T-cell (primary cell): ENCODE data around the gene TMPRSS11A. TPM values are rescaled to one million over a fixed set of nuclear protein-coding genes. Genes with fewer than 3 reads are reported as not detected.

Source experiments
- ATAC-seq, 4 experiments: fragments of 200-7000 bp in 3 of 4; fragments of 150-1000 bp in 1 of 4; cut with Tn5 transposase; replicated peaks in 1 of 4; 1 replicate in 3 of 4; 2 replicates in 1 of 4; pipeline ENCODE4 v1.10.0; 2021; ENCODE audit warnings: moderate library complexity in 3 of 4, mild to moderate bottlenecking in 2 of 4, moderate number of reproducible peaks in 1 of 4
- CTCF ChIA-PET, 2 donors: fragments of 300-600 bp; sonication (Branson Sonifier 250); formaldehyde crosslinking; loops; one replicate each; lab custom pipeline; 2022; ENCODE audit warnings: antibody characterized with exemption in 2 of 2; lab: Charles Lee
- POLR2A ChIA-PET, 2 donors: fragments of 300-600 bp; sonication (Branson Sonifier 250); formaldehyde crosslinking; loops; one replicate each; lab custom pipeline; 2022; ENCODE audit warnings: antibody characterized with exemption in 2 of 2; lab: Charles Lee
- DNase-seq, 35 experiments: peaks; one replicate each; pipeline versions ENCODE4 v3.0.0 to v3.0.0-alpha.2; 2013 to 2023
- H3K27ac ChIP-seq: one replicate; pipeline ENCODE4 v1.5.1; 2013; ENCODE audit warnings: low read length
- H3K27me3 ChIP-seq, 2 experiments: replicated peaks in 1 of 2; 1 replicate in 1 of 2; 2 replicates in 1 of 2; pipeline versions ENCODE4 v1.6.1 to v1.7.0; 2013; ENCODE audit warnings: low read length in 1 of 2, mixed read lengths in 1 of 2; ENCODE audit not compliant: control insufficient read depth in 2 of 2, insufficient read depth in 2 of 2; ENCODE audit errors: extremely low read depth in 1 of 2
- H3K36me3 ChIP-seq, 2 donors: 1 replicate in 1 of 2; 2 replicates in 1 of 2; pipeline versions ENCODE4 v1.6.1 to v1.7.0; 2013; ENCODE audit warnings: low read length in 1 of 2; ENCODE audit not compliant: control insufficient read depth in 2 of 2, insufficient read depth in 1 of 2; ENCODE audit errors: extremely low read depth in 1 of 2
- H3K4me1 ChIP-seq, 2 experiments: 1 replicate in 1 of 2; 2 replicates in 1 of 2; pipeline versions ENCODE4 v1.6.1 to v1.7.0; 2013; ENCODE audit warnings: low read length in 2 of 2, mixed read lengths in 1 of 2; ENCODE audit not compliant: insufficient read depth in 2 of 2, control insufficient read depth in 1 of 2; ENCODE audit errors: extremely low read depth in 1 of 2
- H3K4me3 ChIP-seq, 2 donors: 1 replicate in 1 of 2; 2 replicates in 1 of 2; pipeline versions ENCODE4 v1.5.1 to v1.7.0; 2013; ENCODE audit warnings: mild to moderate bottlenecking in 2 of 2, low read length in 1 of 2, moderate library complexity in 1 of 2; ENCODE audit not compliant: control insufficient read depth in 1 of 2; ENCODE audit errors: extremely low read depth in 1 of 2
- H3K9me3 ChIP-seq: 2 replicates; pipeline ENCODE4 v1.7.0; 2013
- H3K27ac Mint-ChIP-seq, 2 donors: one replicate each; pipeline ENCODE4 v1.8.0; 2020 to 2021; ENCODE audit warnings: mild to moderate bottlenecking in 2 of 2, mixed read lengths in 2 of 2
- H3K27me3 Mint-ChIP-seq, 2 donors: one replicate each; pipeline ENCODE4 v1.8.0; 2021 to 2022; ENCODE audit warnings: mixed read lengths in 2 of 2
- H3K36me3 Mint-ChIP-seq: one replicate; pipeline ENCODE4 v1.8.0; 2021; ENCODE audit warnings: mixed read lengths
- H3K4me1 Mint-ChIP-seq, 3 donors: one replicate each; pipeline ENCODE4 v1.8.0; 2020 to 2022; ENCODE audit warnings: mixed read lengths in 3 of 3, mild to moderate bottlenecking in 1 of 3
- H3K4me3 Mint-ChIP-seq, 3 donors: one replicate each; pipeline ENCODE4 v1.8.0; 2020 to 2022; ENCODE audit warnings: mild to moderate bottlenecking in 3 of 3, mixed read lengths in 3 of 3, moderate library complexity in 3 of 3
- H3K9me3 Mint-ChIP-seq, 3 donors: one replicate each; pipeline ENCODE4 v1.8.0; 2020 to 2022; ENCODE audit warnings: mixed read lengths in 3 of 3
- WGBS: methylation state at CpG from one replicate; pipeline ENCODE4 v1.1.5; 2013; ENCODE audit warnings: missing lambda C conversion rate; ENCODE audit not compliant: insufficient coverage; 5-methylcytosine and 5-hydroxymethylcytosine counted together
- total RNA-seq, 35 experiments: library from RNA in 6 of 35; stranded (reverse) in 6 of 35; fragments of 120-200 nt in 1 of 35; gene quantifications; one replicate each; pipeline versions ENCODE4 v1.2.1 to v1.2.4 and lab custom pipeline; 2013 to 2026

Gene TMPRSS11A
- total RNA-seq, 5 donors from 2014 or later (not counting 1 experiment from before 2014, with no cell fraction given) = not detected

- no peak for DNase-seq
- Histone ChIP-seq H3K36me3 (no peaks in the 10 kb centered on the region), H3K4me3 (no peak overlapping the region), H3K4me1 (no peaks in the 10 kb centered on the region), H3K9me3 (no peaks in the 10 kb centered on the region), H3K27me3 (no peaks in the 10 kb centered on the region), H3K27ac (no peak overlapping the region)
- Mint-ChIP-seq H3K9me3 (peaks cover 0 to 3% (median 0%) of the 10 kb centered on the region in 3 donors), H3K27me3 (peaks cover 0 to 3% of the 10 kb centered on the region in 2 donors), H3K4me1 (no peaks in the 10 kb centered on the region), H3K4me3 (no peak overlapping the region), H3K27ac (no peak overlapping the region), H3K36me3 (no peaks in the 10 kb centered on the region)
- no CpG with 5 or more reads among the region's 2 CpGs for WGBS
- ChIA-PET CTCF (no interaction called here), POLR2A (no interaction called here)
- ATAC-seq = no peak
These were observed 88.3 kb downstream of the TMPRSS11A start for GRCh38 chr4:67874986-67875385.

GRCh38 chr4:67873116-67873515, 90.2 kb downstream of the TMPRSS11A start:
- Mint-ChIP-seq H3K36me3 (no peaks in the 10 kb centered on the region), H3K9me3 (peaks cover 0 to 5% (median 0%) of the 10 kb centered on the region in 3 donors), H3K4me3 (no peak overlapping the region), H3K27me3 (peaks cover 0 to 3% of the 10 kb centered on the region in 2 donors), H3K4me1 (no peaks in the 10 kb centered on the region), H3K27ac (no peak overlapping the region)
- Histone ChIP-seq H3K27ac (no peak overlapping the region), H3K4me1 (no peaks in the 10 kb centered on the region), H3K36me3 (no peaks in the 10 kb centered on the region), H3K9me3 (no peaks in the 10 kb centered on the region), H3K27me3 (no peaks in the 10 kb centered on the region), H3K4me3 (no peak overlapping the region)
- ChIA-PET CTCF (no interaction called here), POLR2A (no interaction called here)
- DNase-seq (no peak), ATAC-seq (no peak)
- WGBS = 80% methylated on average over 1 of the region's 1 CpG

GRCh38 chr4:67871867-67872266, 91.4 kb downstream of the TMPRSS11A start:
- no peaks in the 10 kb centered on the region for H3K27me3 Mint-ChIP-seq
- ATAC-seq = no peak
- no peak overlapping the region for H3K4me3 Mint-ChIP-seq
- Histone ChIP-seq H3K4me1 (no peaks in the 10 kb centered on the region), H3K27ac (no peak overlapping the region), H3K9me3 (no peaks in the 10 kb centered on the region), H3K4me3 (no peak overlapping the region), H3K27me3 (no peaks in the 10 kb centered on the region), H3K36me3 (no peaks in the 10 kb centered on the region)
- peak in 1 of 35 experiments; percentile 1 for DNase-seq
- ChIA-PET POLR2A (no interaction called here), CTCF (interaction anchor here in 1 of 2 donors (0.6 kb wide), 1 partner anchor 31 kb away, joined by 5 read pairs; no protein-coding TSS in a partner anchor)
- no peaks in the 10 kb centered on the region for H3K36me3 Mint-ChIP-seq
- H3K4me1 Mint-ChIP-seq = no peaks in the 10 kb centered on the region
- H3K9me3 Mint-ChIP-seq = peaks cover 0 to 8% (median 4%) of the 10 kb centered on the region in 3 donors
- no peak overlapping the region for H3K27ac Mint-ChIP-seq

GRCh38 chr4:67869580-67870190, 93.6 kb downstream of the TMPRSS11A start:
- Mint-ChIP-seq H3K9me3 (peaks cover 5 to 11% (median 9%) of the 10 kb centered on the region in 3 donors), H3K4me3 (no peak overlapping the region), H3K36me3 (no peaks in the 10 kb centered on the region), H3K27me3 (no peaks in the 10 kb centered on the region), H3K4me1 (no peaks in the 10 kb centered on the region), H3K27ac (no peak overlapping the region)
- H3K4me1 ChIP-seq = no peaks in the 10 kb centered on the region
- H3K9me3 ChIP-seq = no peaks in the 10 kb centered on the region
- ChIA-PET POLR2A (no interaction called here), CTCF (no interaction called here)
- no peaks in the 10 kb centered on the region for H3K27me3 ChIP-seq
- H3K27ac ChIP-seq = no peak overlapping the region
- no CpG with 5 or more reads among the region's 4 CpGs for WGBS
- H3K4me3 ChIP-seq = no peak overlapping the region
- H3K36me3 ChIP-seq = no peaks in the 10 kb centered on the region
- DNase-seq (no peak), ATAC-seq (no peak)

- H3K9me3 Mint-ChIP-seq = peaks cover 6 to 8% (median 7%) of the 10 kb centered on the region in 3 donors
These were observed 101.8 kb downstream of the TMPRSS11A start for GRCh38 chr4:67861513-67861912.

More at GRCh38 chr4:67861513-67861912, 101.8 kb downstream of the TMPRSS11A start:
- CTCF ChIA-PET = interaction anchor here in 1 of 2 donors (0.7 kb wide), 1 partner anchor 10 kb away, joined by 3 read pairs; no protein-coding TSS in a partner anchor
- no peaks in the 10 kb centered on the region for H3K9me3 ChIP-seq
- H3K27me3 ChIP-seq = no peaks in the 10 kb centered on the region
- 81% methylated on average over 4 of the region's 6 CpGs for WGBS
- Mint-ChIP-seq H3K36me3 (no peaks in the 10 kb centered on the region), H3K27me3 (peaks cover 4 to 14% of the 10 kb centered on the region in 2 donors), H3K4me3 (no peak overlapping the region), H3K4me1 (no peaks in the 10 kb centered on the region), H3K27ac (no peak overlapping the region)
- H3K36me3 ChIP-seq = no peaks in the 10 kb centered on the region
- no peak overlapping the region for H3K27ac ChIP-seq
- ATAC-seq (no peak), DNase-seq (no peak)
- POLR2A ChIA-PET = no interaction called here
- no peaks in the 10 kb centered on the region for H3K4me1 ChIP-seq
- H3K4me3 ChIP-seq = no peak overlapping the region

Other genes with a start within 250 kb of the TMPRSS11A start
- not detected for gene GNRHR, start 209.1 kb downstream of the TMPRSS11A start, total RNA-seq
- gene TMPRSS11D, start 79.5 kb downstream of the TMPRSS11A start, total RNA-seq = not detected
- gene TMPRSS11F, start 166.4 kb upstream of the TMPRSS11A start, total RNA-seq = not detected